22Rv1 (cell line): ENCODE measurements around the gene PLB1.

Source experiments
- CTCF ChIP-seq: fragments of 450-650 bp; IDR thresholded peaks from 2 replicates; pipeline ENCODE4 v1.5.1; 2017; ENCODE audit warnings: mild to moderate bottlenecking
- ZFX ChIP-seq: fragments of 450-650 bp; IDR thresholded peaks from 2 replicates; pipeline ENCODE4 v1.6.1; 2017; ENCODE audit warnings: antibody characterized with exemption, borderline replicate concordance

- TF ChIP-seq CTCF, result no peak
- no peak for TF ChIP-seq ZFX
Observed at GRCh38 chr2:28557389-28558131, 61.7 kb downstream of the PLB1 start.
